Endothelial cell of umbilical vein (primary cell): ENCODE data around the gene FBXO27. TPM values are rescaled to one million over a fixed set of nuclear protein-coding genes. Genes with fewer than 3 reads are reported as not detected.

Experiments used
- BruUV-seq: library from RNA; stranded (reverse); fragments of 400-500 nt; replicated peaks from 2 replicates; lab custom pipeline; 2021; lab: Mats Ljungman, UMichigan
- CTCF ChIA-PET: fragments of 300-600, 350-600 bp; sonication (Branson Sonifier 250); formaldehyde crosslinking; loops from one replicate; lab custom pipeline; 2021; ENCODE audit warnings: antibody characterized with exemption, inconsistent platforms; lab: Charles Lee
- POLR2A ChIA-PET: fragments of 300-600, 350-600 bp; sonication (Branson Sonifier 250); formaldehyde crosslinking; loops from one replicate; lab custom pipeline; 2021; ENCODE audit warnings: antibody characterized with exemption, inconsistent platforms; lab: Charles Lee
- DNase-seq: peaks from one replicate; pipeline ENCODE4 v3.0.0-alpha.2; 2011; ENCODE audit warnings: low read depth, low spot score
- FAIRE-seq: peaks from 2 replicates; lab custom pipeline; 2011; peaks lifted over from hg19 to GRCh38; lab: Jason Lieb, UNC
- H2AFZ ChIP-seq: 2 replicates; pipeline ENCODE4 v1.6.0; 2012; ENCODE audit warnings: low read depth, low read length, control low read depth, inconsistent platforms
- H3K27ac ChIP-seq: 2 replicates; pipeline ENCODE4 v1.5.1; 2011; ENCODE audit warnings: low read depth, mild to moderate bottlenecking, control low read depth, low read length, moderate library complexity; ENCODE audit not compliant: insufficient read depth
- H3K27me3 ChIP-seq, 2 experiments: 2 replicates each; pipeline versions ENCODE4 v1.6.0 to v1.6.1; 2011; ENCODE audit warnings: low read length in 2 of 2, mixed read lengths in 1 of 2; ENCODE audit not compliant: control insufficient read depth in 2 of 2, insufficient read depth in 2 of 2
- H3K36me3 ChIP-seq, 2 experiments: 2 replicates in 1 of 2; 3 replicates in 1 of 2; pipeline ENCODE4 v1.5.1; 2011; ENCODE audit warnings: low read length in 2 of 2, mild to moderate bottlenecking in 1 of 2, moderate library complexity in 1 of 2; ENCODE audit not compliant: control insufficient read depth in 2 of 2, insufficient read depth in 2 of 2; ENCODE audit errors: extremely low read depth in 1 of 2
- H3K4me1 ChIP-seq: 3 replicates; pipeline ENCODE4 v1.5.1; 2011; ENCODE audit warnings: mild to moderate bottlenecking, low read length; ENCODE audit not compliant: control insufficient read depth, insufficient read depth; ENCODE audit errors: extremely low read depth
- H3K4me2 ChIP-seq: 2 replicates; pipeline ENCODE4 v1.6.1; 2011; ENCODE audit warnings: low read length, control low read depth, mixed read lengths; ENCODE audit not compliant: insufficient read depth
- H3K4me3 ChIP-seq, 3 experiments: fragments of 200-600 bp in 1 of 3; sonication (generic), shearing (Covaris generic) in 1 of 3; replicated peaks in 1 of 3; 2 replicates each; pipeline ENCODE4 v1.5.1; 2011 to 2016; ENCODE audit warnings: control low read depth in 3 of 3, low read length in 3 of 3, mild to moderate bottlenecking in 2 of 3, inconsistent platforms in 1 of 3, low read depth in 1 of 3, moderate library complexity in 1 of 3; ENCODE audit not compliant: insufficient read depth in 1 of 3
- H3K79me2 ChIP-seq: 2 replicates; pipeline ENCODE4 v1.6.0; 2012; ENCODE audit warnings: low read length, inconsistent platforms; ENCODE audit not compliant: control insufficient read depth, insufficient read depth
- H3K9ac ChIP-seq: replicated peaks from 2 replicates; pipeline ENCODE3; 2011; ENCODE audit warnings: low read length, control low read depth; ENCODE audit not compliant: insufficient read depth; ENCODE audit errors: extremely low read depth
- H3K9me1 ChIP-seq: replicated peaks from 3 replicates; pipeline ENCODE4 v1.6.0; 2011; ENCODE audit warnings: mild to moderate bottlenecking, low read length; ENCODE audit not compliant: control insufficient read depth, insufficient read depth; ENCODE audit errors: extremely low read depth
- H3K9me3 ChIP-seq: replicated peaks from 2 replicates; pipeline ENCODE4 v1.5.1; 2012; ENCODE audit warnings: low read length, inconsistent platforms; ENCODE audit not compliant: control insufficient read depth, insufficient read depth
- H4K20me1 ChIP-seq: replicated peaks from 2 replicates; pipeline ENCODE3; 2011; ENCODE audit warnings: mild to moderate bottlenecking, low read length; ENCODE audit not compliant: control insufficient read depth, insufficient read depth; ENCODE audit errors: extremely low read depth
- CTCF ChIP-seq, 2 donors: IDR thresholded peaks; 1 replicate in 1 of 2; 2 replicates in 1 of 2; pipeline ENCODE4 v1.5.1; 2011; ENCODE audit warnings: low read length in 2 of 2, mild to moderate bottlenecking in 2 of 2, moderate library complexity in 2 of 2, control low read depth in 1 of 2, inconsistent platforms in 1 of 2, low read depth in 1 of 2; ENCODE audit not compliant: insufficient read depth in 1 of 2; ENCODE audit errors: extremely low read depth in 1 of 2
- EZH2 ChIP-seq: IDR thresholded peaks from 2 replicates; pipeline ENCODE4 v1.6.1; 2012; ENCODE audit warnings: borderline replicate concordance, low read depth, mild to moderate bottlenecking, moderate library complexity, low read length, inconsistent platforms; ENCODE audit not compliant: severe bottlenecking
- FOS ChIP-seq: IDR thresholded peaks from 2 replicates; pipeline ENCODE4 v1.6.1; 2011; ENCODE audit warnings: mild to moderate bottlenecking, low read length, moderate library complexity, borderline replicate concordance; ENCODE audit not compliant: insufficient read depth
- GATA2 ChIP-seq: IDR thresholded peaks from 2 replicates; pipeline ENCODE4 v1.7.0; 2011; ENCODE audit warnings: low read depth, mild to moderate bottlenecking, moderate library complexity, mixed read lengths, low read length; ENCODE audit not compliant: insufficient read length, insufficient read depth
- JUN ChIP-seq: IDR thresholded peaks from 2 replicates; pipeline ENCODE4 v1.6.1; 2011; ENCODE audit warnings: borderline replicate concordance, low read depth; ENCODE audit not compliant: insufficient read length, insufficient read depth
- MAX ChIP-seq: IDR thresholded peaks from 2 replicates; pipeline ENCODE4 v1.6.1; 2011; ENCODE audit not compliant: insufficient read depth, insufficient read length
- MYC ChIP-seq: IDR thresholded peaks from one replicate; pipeline ENCODE4 v1.6.1; 2011; ENCODE audit warnings: mild to moderate bottlenecking, low read depth, low read length
- POLR2AphosphoS5 ChIP-seq: IDR thresholded peaks from 2 replicates; pipeline ENCODE4 v1.6.1; 2012; ENCODE audit warnings: low read depth, mild to moderate bottlenecking, control low read depth, low read length, moderate library complexity; ENCODE audit not compliant: insufficient read depth
- dilution Hi-C: fragments of 300-500 bp; cut with MboI; formaldehyde crosslinking; loops from one replicate; pipeline ENCODE4 v1.15.0; 2019; ENCODE audit warnings: low sequenced_read_pairs; ENCODE audit not compliant: extremely low pct_ligation_motif_present
- intact Hi-C: fragments of 100-400 bp; cut with micrococcal nuclease; formaldehyde crosslinking; loops from one replicate; pipeline ENCODE4 v1.10.0; 2022
- polyA plus RNA-seq, 4 experiments: library from polyadenylated mRNA; depleted of rRNA in 3 of 4; stranded (reverse) in 3 of 4; unstranded in 1 of 4; fragments of >200 nt; gene quantifications; 2 replicates each; pipeline versions ENCODE4 v1.2.1 to v1.2.3, GENCODE V29; 2011 to 2012; ENCODE audit warnings: missing spikeins in 1 of 4
- total RNA-seq: library from RNA; stranded (reverse); gene quantifications from 2 replicates; pipeline ENCODE4 v1.2.3, GENCODE V29; 2021

The FBXO27 gene
- total and polyA plus RNA-seq, 2 donors (not counting 3 experiments of a cell fraction or from before 2014, with no cell fraction given), result 3.5 to 4.2 TPM

- no peaks in the 10 kb centered on the region for H3K79me2 ChIP-seq
- dilution Hi-C loops (no loop called here), intact Hi-C loops (loop anchor here (5.0 kb wide), 1 partner anchor 143 kb away; the partner anchor contains the start of gene NCCRP1)
- no peaks in the 10 kb centered on the region for H3K9me3 ChIP-seq
- DNase-seq, result no peak
- ChIA-PET CTCF (no interaction called here), POLR2A (no interaction called here)
- no peak for FAIRE-seq
- TF ChIP-seq POLR2AphosphoS5 (no peak), MYC (no peak)
- H3K36me3 ChIP-seq, result no peaks in the 10 kb centered on the region
- no peak overlapping the region for H3K27ac ChIP-seq
- no peak overlapping the region for H3K4me2 ChIP-seq
- no TSS peak for BruUV-seq
- H3K27me3 ChIP-seq, result no peaks in the 10 kb centered on the region
- no peak overlapping the region for H3K4me3 ChIP-seq
- no peak overlapping the region for H2AFZ ChIP-seq
- no peaks in the 10 kb centered on the region for H4K20me1 ChIP-seq
- H3K4me1 ChIP-seq, result no peaks in the 10 kb centered on the region
- H3K9ac ChIP-seq, result no peak overlapping the region
- H3K9me1 ChIP-seq, result no peaks in the 10 kb centered on the region
These were observed 21.7 kb upstream of the FBXO27 start for GRCh38 chr19:39054091-39054470.

- Histone ChIP-seq H3K4me2 (no peak overlapping the region), H3K9ac (no peak overlapping the region), H3K4me3 (no peak overlapping the region), H3K4me1 (no peaks in the 10 kb centered on the region), H2AFZ (no peak overlapping the region), H3K36me3 (no peaks in the 10 kb centered on the region), H3K9me3 (no peaks in the 10 kb centered on the region), H4K20me1 (no peaks in the 10 kb centered on the region), H3K27ac (no peak overlapping the region), H3K79me2 (no peaks in the 10 kb centered on the region), H3K9me1 (no peaks in the 10 kb centered on the region), H3K27me3 (no peaks in the 10 kb centered on the region)
- DNase-seq, result no peak
- ChIA-PET POLR2A (no interaction called here), CTCF (interaction anchor here (2.6 to 3.1 kb wide), 3 partner anchors 59 to 275 kb away, joined by 11 to 23 read pairs (median 16); no protein-coding TSS in a partner anchor)
- TF ChIP-seq JUN, result no peak
- no peak for TF ChIP-seq GATA2
- no peak for TF ChIP-seq MYC
- TF ChIP-seq FOS, result no peak
- TF ChIP-seq MAX, result no peak
- TF ChIP-seq POLR2AphosphoS5, result no peak
- no peak for TF ChIP-seq CTCF (IDR thresholded peaks at IDR 0.05; ENCODE audit: extremely low read depth in 1 of 2, insufficient read depth in 1 of 2, low read depth in 1 of 2, low read length in 2 of 2)
- TF ChIP-seq EZH2, result no peak
- intact Hi-C loops, result loop anchor here (5.0 kb wide), 1 partner anchor 144 kb away; the partner anchor contains the start of gene NCCRP1
- FAIRE-seq, result no peak
- dilution Hi-C loops, result no loop called here
- no TSS peak for BruUV-seq
These were observed 21.1 kb upstream of the FBXO27 start for GRCh38 chr19:39053276-39054090.
